CD4-positive, alpha-beta T cell treated with Interleukin-21 for 1 hour (primary cell): ENCODE measurements around the gene ENTREP1.
"Not testable (repeated sequence)": the region's sequence is repeated elsewhere in the genome, so short reads cannot be mapped to it uniquely, and the experiment has no call there.

Experiments used
- DNase-seq: peaks from one replicate; pipeline ENCODE4 v3.0.0-alpha.2; 2020

The ENTREP1 gene

GRCh38 chr9:69420611-69421270, 95.7 kb downstream of the ENTREP1 start:
- DNase-seq, result no peak

- DNase-seq, result peak; percentile 57
Observed at GRCh38 chr9:69421908-69422801, 97.1 kb downstream of the ENTREP1 start.

GRCh38 chr9:69425136-69425801, 100.3 kb downstream of the ENTREP1 start:
- DNase-seq, result no peak

GRCh38 chr9:69427286-69427685, 102.3 kb downstream of the ENTREP1 start:
- no peak for DNase-seq

- no peak for DNase-seq
Observed at GRCh38 chr9:69428017-69428785, 103.2 kb downstream of the ENTREP1 start.

- DNase-seq, result no peak
Observed at GRCh38 chr9:69429281-69429680, 104.3 kb downstream of the ENTREP1 start.

- no peak for DNase-seq
Observed at GRCh38 chr9:69430206-69430605, 105.2 kb downstream of the ENTREP1 start.

- DNase-seq, result no peak
Observed at GRCh38 chr9:69431203-69431602, 106.2 kb downstream of the ENTREP1 start.

- no peak for DNase-seq
Observed at GRCh38 chr9:69431777-69432176, 106.8 kb downstream of the ENTREP1 start.

GRCh38 chr9:69432623-69433022, 107.6 kb downstream of the ENTREP1 start:
- no peak for DNase-seq

- DNase-seq, result no peak
Observed at GRCh38 chr9:69433392-69433791, 108.4 kb downstream of the ENTREP1 start.

GRCh38 chr9:69433968-69434367, 109.0 kb downstream of the ENTREP1 start:
- no peak for DNase-seq

GRCh38 chr9:69439654-69440053, 114.6 kb downstream of the ENTREP1 start:
- DNase-seq, result not testable (repeated sequence)

GRCh38 chr9:69440254-69440955, 115.4 kb downstream of the ENTREP1 start:
- DNase-seq, result peak; percentile 24
